ENCODE results near the gene KRT84.
A peak's percentile ranks its signal among the peaks of the same experiment; 100 is the strongest.

Gene KRT84

DNA sequence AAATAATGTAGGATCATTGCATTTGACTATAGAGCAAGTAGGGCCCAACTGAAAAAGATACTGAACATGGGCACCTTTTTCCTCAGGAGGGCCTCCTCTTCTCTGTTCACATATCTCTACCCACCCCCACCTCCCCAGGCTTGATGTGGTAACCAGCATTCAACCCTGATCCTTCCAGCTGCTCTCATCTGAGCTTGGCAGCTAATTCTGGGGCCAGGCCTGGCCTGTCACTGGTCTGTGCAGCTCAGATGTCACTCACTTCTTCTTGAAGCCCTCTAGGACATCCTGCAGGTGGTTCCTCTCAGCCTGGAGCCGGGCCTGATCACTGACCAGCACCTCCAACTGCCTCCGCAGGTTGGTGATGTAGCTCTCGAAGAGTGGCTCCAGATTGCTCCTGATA is 2.1 kb downstream of the KRT84 start:
- DNase-seq (ENCODE audit: low read depth), result no peak

DNA sequence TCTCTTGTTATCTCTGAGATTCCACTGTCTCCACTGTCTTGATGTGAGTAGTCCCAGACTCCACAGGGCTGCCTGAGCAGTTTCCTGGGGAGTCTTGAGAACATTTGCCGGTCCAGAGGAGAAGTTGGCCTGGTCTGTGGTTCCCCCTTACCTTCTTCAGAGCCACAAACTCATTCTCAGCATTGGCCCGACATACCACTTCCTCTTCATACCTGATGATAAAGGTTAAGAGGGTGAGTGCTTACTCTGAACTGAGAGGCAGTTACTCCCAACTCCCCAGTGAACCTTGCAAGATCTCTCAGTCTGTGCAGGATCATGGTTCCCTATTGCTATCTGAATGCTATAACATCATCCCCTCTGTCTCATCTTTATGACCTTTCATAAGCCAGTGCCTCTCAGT is 2.6 kb downstream of the KRT84 start:
- no peak for DNase-seq (ENCODE audit: low read depth)

DNA sequence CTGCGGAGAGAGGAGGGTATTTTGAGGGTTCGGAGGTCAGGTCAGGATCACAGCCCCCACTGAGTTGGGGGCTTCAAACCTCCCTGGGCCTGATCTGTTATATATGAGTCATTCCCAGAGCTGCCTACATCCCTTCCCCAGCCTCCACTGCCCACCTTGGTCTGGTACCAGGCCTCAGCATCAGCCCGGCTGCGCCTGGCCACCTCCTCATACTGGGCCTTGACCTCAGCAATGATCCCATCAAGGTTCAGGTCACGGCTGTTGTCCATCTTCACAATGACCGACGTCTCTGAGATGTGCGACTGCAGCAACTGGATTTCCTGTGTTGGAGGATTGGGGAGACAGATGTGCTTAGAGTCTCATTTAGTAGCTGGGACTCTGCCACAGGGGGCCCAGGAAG is 4.2 kb downstream of the KRT84 start:
- DNase-seq (ENCODE audit: low read depth), result no peak

DNA sequence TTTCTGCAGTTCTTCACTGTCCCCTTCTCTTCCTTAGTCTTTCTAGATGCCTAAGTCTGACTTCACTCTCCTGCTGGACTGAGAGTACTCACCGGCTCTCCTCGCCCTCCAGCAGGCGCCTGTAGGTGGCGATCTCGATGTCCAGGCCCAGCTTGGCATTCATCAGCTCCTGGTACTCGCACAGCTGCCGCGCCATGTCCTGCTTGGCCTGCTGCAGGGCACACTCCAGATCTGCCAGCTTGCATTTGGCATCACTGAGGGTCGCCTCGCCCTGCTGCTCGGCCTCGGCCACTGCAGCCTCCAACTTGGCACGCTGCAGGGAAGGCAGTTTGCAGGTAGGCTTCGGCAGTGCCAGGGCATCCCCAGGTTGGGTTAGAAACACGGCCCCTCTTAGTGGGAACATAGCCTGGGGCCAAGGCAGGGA is 5.2 kb downstream of the KRT84 start:
- no peak for DNase-seq (ENCODE audit: low read depth)

DNA sequence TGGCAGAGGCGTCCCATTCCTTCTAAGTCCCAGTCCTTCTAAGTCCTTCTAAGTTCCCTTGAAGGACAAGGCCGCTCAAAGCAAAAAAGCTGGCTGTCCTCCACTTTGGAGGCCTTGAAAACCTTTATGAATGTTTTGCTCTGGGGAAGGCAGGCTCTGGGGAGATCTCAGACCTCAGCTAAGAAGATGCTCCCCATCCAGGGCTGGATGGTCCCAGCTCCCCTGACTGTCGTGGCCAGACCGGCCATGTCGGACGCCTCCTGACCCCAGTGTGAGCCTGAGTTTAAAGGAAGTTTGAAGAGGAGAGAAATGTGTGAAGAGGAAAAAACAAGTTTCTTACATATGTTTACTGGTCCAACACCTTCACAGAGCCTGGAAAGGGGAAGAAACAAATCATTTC is 5.9 kb downstream of the KRT84 start:
- DNase-seq (ENCODE audit: low read depth), result no peak

DNA sequence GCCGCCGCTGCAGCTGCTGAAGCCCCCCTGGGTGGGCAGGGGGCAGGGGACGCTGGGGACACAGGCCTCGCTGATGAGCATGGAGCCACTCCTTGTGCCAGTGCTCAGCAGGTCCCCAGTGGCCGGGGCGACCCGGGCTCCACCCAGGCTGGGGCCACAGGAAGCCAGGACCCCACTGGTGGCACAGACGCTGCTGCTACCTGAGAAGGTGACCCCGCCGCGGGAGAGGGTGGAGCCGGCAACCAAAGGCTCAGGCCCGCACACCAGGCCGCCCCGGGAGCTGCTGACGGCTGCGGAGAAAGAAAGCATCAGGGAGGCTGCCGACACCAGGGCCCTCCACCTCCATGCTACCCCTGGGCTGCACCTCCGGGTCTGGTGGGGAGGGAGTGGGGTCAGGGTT is 7.4 kb downstream of the KRT84 start:
- DNase-seq (ENCODE audit: low read depth), result no peak

DNA sequence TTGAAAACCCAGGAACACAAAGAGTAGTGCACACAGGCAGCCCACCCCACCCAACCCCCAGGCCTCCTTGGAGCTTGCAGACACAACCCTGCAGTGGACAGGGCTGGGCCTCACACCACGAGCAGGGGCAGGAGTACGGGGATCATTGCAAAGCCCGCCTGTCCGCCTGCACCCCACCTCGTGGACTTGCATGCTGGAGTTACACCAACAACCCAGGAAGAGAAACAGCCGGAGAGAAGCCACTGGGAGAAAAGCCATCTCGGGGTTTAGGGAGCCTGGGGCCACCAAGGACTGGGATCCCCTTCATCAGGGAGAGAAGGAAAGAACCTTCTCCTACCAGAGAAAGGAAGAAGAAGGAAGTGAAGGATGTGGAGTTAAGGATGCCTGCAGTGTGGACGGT is 8.2 kb downstream of the KRT84 start:
- DNase-seq (ENCODE audit: low read depth), result no peak

DNA sequence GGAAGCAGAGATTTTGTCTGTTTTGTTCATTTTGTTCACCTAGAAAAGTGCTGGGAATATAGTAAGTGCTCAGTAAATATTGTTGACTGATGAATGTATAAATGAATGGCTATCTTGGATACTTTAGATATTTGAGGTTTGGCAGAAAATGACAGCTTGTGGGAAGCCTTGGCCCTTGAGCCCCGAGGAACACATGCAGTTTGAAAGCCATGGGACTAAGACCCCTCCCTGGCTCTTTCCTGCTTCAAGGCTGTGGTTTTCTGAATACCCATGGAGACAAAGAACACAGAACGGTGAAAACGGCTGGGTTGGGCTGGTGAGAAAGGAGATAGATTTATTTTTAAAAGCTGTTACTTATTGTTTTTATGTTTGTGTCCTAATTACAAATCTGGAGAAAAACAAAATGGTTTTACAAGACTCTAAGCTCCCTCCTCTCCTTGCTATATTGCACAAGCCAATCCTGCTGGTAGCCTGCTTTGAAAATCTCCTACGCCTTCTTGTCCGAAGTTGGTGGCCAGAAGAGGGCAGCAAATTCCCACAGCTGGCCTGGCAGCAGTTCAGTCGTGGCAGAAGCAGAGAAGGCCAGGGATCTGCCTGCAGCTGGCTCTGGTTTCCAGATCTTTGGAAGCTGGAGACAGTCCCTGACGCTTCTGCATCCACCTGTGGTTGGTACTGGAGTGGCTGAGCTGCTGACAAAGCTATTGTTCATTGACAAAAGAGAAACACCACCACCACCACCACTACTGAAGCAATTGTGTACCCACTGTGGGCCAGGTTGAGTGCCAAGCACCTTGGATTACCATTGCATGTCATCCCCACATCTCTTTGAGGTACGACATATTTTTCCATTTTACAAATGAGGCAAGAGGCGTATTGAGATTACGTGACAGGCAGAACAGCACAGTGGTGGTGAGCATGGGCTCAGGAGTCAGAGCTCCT is 13.0 kb downstream of the KRT84 start:
- peak; percentile 37 for DNase-seq (ENCODE audit: low read depth)

DNA sequence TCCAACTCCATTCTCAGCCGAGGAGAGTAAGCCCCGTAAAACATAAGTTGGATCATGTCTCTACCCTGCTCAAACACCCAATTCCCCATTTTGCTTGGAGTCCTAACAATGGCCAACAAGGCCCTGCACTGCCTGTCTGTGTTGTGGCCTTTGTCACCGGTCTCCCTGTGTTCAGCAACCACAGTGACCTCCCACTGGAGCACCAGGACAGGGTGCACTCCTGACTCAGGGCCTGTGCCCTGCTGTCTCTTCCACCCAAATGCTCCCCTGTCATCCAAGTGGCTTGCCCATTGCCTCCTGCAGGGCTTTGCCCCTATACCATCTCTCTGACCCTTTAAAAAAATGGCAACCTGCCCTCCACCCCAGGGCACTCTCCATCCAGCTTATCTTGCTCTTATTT is 13.7 kb downstream of the KRT84 start:
- DNase-seq (ENCODE audit: low read depth), result no peak

DNA sequence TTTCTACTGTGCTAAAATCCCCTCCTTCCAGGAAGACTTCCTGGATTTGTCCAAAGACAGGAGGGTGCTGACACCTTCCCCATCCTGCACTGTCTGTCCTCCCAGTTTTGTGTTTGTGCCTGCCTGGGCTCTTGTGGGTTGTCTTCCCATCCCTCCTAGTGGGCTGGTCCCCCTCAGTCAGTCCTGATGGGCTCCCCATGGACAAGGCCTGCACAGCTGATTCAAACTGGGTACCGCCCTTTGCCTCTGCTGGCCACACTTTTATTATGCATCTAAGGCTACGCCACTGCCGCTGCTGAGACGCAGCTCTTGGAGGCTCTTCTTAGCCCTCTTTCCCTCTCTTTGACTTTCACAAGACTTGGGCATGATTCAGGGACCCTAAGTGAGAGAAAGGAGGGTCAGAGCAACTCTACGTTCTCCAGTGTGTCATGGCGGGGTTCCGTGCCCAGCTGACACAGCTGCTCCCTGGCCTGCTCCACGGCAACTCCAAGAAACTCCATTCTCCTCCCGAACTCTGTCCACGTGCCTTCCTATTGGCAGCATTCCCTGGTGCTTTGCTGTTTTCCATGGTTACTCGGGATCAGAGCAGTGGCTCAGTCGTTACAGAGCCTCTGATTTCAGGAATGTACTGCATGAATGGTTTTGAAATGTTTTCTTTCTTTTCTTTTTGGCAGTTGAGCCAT is 14.4 kb downstream of the KRT84 start:
- DNase-seq (ENCODE audit: low read depth), result no peak

DNA sequence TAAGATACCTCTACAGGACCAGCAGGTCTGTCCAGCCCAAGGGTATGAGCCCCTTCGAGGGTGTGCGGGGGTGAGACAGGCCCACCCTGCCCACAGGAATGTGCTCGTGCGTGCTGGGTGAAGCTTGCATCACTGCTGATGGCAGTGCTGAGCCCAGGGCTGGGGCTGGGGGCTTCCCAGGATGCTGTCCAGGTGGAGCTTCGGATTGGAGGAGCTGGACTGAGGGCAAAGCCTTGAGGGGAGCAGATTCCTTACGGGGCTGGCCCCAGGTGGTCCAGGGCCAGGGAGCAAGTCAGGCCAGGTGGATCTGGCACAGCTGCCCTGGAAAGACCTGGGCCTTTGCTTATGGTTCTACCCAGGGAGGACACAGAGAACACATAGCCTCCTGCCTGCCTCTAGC is 15.6 kb downstream of the KRT84 start:
- DNase-seq (ENCODE audit: low read depth), result no peak

DNA sequence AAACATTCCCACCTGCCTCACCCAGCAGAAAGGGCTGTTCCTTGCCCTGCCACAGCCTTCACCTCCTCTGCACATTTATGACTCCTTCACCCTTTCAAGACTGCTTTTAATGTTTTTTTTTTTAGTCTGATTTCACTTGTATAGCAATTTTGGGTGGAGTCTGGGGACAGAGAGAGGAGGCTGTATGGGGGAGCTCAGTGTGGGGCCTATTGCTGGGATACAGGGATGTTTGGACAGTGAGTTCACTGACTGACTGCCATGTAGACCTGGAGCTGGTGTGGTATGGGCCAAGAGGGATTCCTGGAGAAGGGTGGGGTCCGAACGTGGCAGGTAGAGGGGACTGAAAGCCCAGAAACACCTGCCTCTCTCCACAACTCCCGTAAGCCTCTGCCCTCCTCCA is 16.2 kb downstream of the KRT84 start:
- DNase-seq (ENCODE audit: low read depth), result no peak

DNA sequence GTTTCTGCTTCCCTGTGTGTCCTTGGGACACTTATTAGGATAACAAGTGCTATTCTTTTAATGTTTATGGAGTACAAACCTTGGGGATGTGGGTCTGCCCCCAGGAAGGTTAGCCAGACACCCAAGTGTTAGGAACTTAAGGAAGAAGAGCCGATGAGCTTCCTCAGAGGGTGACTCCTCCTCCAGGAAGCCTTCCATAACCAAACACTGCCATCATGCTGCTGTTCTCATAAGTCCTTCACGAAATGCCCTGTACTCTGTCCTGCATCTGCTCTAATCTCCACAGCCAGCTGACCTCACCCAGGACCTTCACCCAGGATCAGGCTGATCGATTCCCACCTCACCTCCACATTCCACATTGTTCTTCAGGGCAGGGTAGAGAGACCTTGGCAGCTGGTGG is 16.9 kb downstream of the KRT84 start:
- DNase-seq (ENCODE audit: low read depth), result no peak

DNA sequence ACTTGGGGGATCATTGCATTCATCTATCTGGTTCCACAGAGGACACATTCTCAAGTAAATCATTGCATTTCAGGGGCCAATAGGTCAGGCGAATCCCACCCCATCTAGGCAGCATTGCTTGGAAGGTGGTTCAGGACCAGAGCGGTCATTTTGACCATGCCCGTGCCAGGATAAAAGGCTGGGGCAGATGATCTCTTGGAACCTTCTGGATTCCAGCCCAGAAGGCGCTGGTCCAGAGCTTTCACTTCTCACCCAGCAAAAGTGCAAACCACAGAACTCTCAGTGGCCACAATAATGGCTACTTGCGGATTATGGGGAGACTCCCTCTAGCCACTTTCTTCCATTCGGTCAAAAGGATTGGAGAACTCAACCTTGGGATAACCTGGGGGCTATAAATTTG is 17.6 kb downstream of the KRT84 start:
- DNase-seq (ENCODE audit: low read depth), result no peak

DNA sequence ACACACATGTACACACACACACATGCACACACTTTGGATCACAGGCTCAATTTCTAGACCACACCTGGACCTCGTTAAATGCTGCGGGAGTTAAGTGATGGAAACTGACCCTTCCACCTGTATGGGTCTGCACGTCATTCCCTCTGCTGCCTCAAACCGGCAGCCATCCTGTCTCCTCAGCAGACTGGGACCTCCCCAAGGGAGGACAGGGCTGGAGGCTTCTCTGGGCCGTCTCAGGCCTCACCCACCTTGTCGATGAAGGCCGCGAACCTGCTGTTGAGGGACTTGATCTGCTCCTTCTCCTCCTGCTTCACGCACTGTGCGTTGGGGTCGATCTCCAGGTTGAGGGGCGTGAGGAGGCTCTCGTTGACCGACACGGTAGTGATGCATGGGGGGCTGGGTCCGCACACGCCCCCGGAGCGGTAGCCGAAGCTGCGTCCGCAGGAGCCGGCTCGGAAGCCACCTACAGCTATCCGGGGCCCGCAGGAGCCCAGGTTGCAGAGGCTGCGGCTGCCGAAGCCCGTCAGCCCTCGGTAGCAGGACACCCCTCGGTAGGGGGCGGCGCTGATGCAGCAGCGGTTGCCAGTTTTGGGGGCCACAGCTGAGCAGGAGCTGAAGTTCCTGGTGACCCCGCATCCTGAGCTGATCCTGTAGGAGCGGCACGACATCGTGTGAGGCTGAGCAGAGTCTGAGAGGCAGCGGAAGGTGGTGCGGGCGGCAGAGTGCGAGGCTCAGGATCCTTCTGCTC is 18.5 kb downstream of the KRT84 start, which contains the start of gene KRT85:
Gene KRT85, minus strand, starts transcription at position 744 of the 748 bp plus-strand sequence. Its CDS starts 76 bp downstream, at position 668.
- DNase-seq (ENCODE audit: low read depth), result no peak

DNA sequence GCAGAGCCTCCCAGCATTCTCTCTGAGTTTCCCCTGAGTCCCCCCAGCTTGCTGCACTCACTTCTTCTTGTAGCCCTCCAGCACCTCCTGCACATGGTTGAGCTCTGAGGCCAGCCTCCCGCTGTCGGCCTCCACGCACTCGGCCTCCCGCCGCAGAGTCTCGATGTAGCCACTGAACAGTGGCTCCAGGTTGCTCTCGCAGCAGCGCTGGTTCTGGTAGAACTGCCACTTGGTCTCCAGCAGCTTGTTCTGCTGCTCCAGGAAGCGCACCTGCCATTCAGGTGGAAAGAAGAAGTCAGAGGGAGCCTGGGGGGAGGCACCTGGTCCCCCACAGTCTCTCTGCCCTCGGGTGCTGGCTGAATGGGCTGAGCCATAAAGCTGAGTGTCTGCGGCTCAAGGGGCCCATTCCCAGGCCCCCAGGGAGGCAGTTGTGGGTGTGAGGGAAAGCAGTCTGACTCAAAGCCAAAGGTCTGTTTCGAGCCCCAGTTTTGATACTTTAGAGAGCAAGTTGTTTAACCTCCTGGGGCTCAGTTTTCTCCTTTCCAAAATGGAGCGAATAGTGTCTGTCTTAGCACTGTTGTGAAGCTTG is 20.5 kb downstream of the KRT84 start:
- DNase-seq (ENCODE audit: low read depth), result no peak

DNA sequence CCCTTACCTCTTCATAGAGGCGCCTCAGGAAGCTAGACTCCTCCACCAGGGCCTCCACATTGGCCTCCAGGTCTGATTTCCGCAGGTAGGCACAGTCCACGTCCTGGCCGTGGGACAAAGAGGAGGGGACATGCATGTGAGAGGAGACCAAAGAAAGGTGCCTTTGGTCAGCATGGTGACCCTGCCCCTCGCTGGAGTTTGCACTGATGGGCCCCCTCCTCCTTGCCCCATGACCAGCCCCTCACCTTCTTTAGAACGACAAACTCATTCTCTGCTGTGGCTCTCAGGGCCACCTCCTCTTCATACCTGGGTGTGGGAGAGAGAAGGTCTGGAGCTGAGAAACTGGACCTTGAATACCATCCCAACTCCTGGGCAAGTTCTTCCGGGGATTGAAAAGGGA is 21.4 kb downstream of the KRT84 start:
- no peak for DNase-seq (ENCODE audit: low read depth)

DNA sequence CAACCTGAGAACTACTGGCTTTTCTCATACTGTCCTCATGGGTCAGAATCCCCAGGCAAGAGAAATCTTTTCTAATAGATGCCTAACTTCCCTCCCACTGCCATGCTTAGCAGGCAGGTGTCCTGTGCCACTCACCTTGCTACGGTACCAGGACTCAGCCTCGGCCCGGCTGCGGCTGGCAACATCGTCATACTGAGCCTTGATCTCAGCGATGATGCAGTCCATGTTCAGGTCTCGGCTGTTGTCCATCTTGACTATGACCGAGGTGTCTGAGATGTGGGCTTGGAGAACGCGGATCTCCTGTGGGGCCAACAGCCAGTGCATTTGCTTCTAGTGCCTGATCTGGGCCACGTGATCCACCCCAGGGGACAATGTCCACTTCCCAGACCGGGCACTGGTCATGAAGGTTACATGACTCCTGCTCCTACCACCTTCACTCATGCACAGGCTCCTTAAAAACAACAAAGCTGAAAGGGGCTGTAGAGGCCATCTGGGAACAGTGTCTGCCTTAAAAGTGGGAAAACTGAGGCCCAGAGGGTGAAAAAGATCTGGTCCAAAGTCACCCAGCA is 22.3 kb downstream of the KRT84 start:
- DNase-seq (ENCODE audit: low read depth), result no peak

DNA sequence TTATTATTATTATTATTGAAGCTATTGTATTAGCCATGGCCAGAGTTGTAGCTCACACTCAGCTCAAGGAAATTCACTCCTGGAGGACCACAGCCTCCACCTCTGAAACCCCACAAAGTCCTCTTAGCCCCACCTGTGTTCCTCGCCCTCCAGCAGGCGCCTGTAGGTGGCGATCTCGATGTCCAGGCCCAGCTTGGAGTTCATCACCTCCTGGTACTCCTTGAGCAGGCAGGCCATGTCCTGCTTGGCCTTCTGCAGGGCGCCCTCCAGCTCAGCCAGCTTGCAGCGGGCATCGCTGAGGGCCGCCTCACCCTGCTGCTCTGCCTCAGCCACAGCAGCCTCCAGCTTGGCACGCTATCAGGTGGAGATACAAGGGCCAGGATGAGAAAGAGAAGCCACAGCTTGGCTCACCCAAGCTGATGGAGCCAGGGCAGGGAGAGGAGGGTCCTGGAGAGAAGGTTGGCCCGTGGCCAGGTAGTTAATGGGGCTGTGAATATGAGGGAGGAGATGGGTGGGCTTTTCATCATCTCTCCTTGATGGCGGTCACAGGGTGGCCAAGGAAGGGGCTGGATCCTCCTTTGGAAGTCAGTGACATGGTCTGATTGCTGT is 23.2 kb downstream of the KRT84 start:
- no peak for DNase-seq (ENCODE audit: low read depth)

DNA sequence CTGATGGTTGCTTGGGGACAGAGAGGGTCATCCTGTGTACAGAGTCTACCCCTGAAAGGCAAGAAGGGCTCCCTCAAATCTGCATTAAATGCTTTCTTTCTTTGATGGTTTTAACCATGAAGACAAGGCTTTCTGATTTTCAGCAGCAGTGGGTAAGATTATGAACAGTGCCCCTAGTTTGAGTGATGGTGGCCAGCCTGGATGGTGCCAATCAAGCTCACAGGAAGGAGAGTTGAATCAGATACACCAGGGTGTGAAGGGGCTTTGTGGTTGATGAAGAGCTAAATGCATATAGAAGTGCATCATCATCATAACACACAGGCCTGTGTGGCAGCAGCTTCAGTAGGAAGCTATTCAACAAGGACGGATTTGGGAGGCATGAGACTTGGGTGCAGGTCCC is 23.9 kb downstream of the KRT84 start:
- no peak for DNase-seq (ENCODE audit: low read depth)

DNA sequence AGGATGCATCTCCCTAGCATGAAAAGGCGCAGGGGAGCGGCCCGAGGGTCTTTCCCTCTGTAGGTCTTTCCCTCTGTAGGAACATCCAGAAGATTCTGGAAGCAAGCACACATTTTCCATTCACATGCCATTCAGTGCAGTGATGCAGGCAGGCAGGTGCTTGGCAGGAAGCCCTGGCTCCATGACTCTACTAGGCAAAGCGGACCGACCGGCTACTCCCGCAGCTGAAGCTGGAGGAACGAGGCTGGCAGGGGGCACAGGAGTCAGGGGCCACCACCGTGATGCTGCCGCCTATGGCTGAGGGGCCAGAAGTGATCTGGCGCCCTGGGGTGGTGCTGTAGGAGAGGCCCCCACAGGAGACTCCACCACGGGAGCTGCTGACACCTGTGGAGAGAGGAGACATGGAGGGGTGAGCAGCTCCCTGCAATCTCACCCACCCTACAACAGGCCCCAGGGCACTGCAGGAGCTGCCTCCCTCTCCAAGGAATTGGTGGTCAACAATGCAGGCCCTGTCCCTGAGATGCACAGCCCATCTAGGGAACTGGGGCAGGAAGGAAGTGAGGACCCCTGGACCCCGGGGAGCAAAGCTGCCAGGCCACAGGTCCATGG is 24.7 kb downstream of the KRT84 start:
- DNase-seq (ENCODE audit: low read depth), result no peak

Data from activated T-cell treated with anti-CD3 and anti-CD28 coated beads for 1 hour (primary cell).